Heart right ventricle (tissue), 16 donors: ENCODE data around the gene UBE2D2. TPM values are rescaled to one million over a fixed set of nuclear protein-coding genes. Genes with fewer than 3 reads are reported as not detected.

ENCODE experiments used
- ATAC-seq, 8 donors: fragments of 200-7000 bp; cut with Tn5 transposase; one replicate each; pipeline ENCODE4 v1.9.1; 2020; ENCODE audit warnings: mild to moderate bottlenecking in 8 of 8, moderate library complexity in 8 of 8, moderate number of reproducible peaks in 1 of 8
- DNase-seq, 2 donors: peaks; one replicate each; pipeline ENCODE4 v3.0.0-alpha.2; 2020
- H3K27ac ChIP-seq, 10 donors: fragments of 200-600 bp; sonication (generic) in 2 of 10; one replicate each; pipeline versions ENCODE4 v1.5.0 to v1.8.0; 2020 to 2022; ENCODE audit warnings: mild to moderate bottlenecking in 3 of 10
- H3K27me3 ChIP-seq, 7 donors: fragments of 200-600 bp; one replicate each; pipeline ENCODE4 v1.8.0; 2021 to 2022; ENCODE audit warnings: mild to moderate bottlenecking in 2 of 7
- H3K36me3 ChIP-seq, 9 donors: fragments of 200-600 bp; sonication (generic) in 1 of 9; one replicate each; pipeline versions ENCODE4 v1.5.0 to v1.8.0; 2020 to 2022; ENCODE audit warnings: mild to moderate bottlenecking in 2 of 9
- H3K4me1 ChIP-seq, 9 donors: fragments of 200-600 bp; sonication (generic) in 1 of 9; one replicate each; pipeline versions ENCODE4 v1.5.0 to v1.8.0; 2020 to 2022; ENCODE audit warnings: mild to moderate bottlenecking in 4 of 9
- H3K4me3 ChIP-seq, 10 donors: fragments of 200-600 bp; sonication (generic) in 2 of 10; one replicate each; pipeline versions ENCODE4 v1.5.0 to v1.8.0; 2020 to 2022; ENCODE audit warnings: mild to moderate bottlenecking in 7 of 10, moderate library complexity in 2 of 10
- H3K9me3 ChIP-seq, 11 donors: fragments of 200-600 bp in 10 of 11; sonication (generic) in 2 of 11; one replicate each; pipeline versions ENCODE4 v1.5.0 to v1.8.0; 2013 to 2022; ENCODE audit warnings: mild to moderate bottlenecking in 2 of 11, control low read depth in 1 of 11, moderate library complexity in 1 of 11
- CTCF ChIP-seq, 9 donors: fragments of 200-600 bp; sonication (generic) in 2 of 9; IDR thresholded peaks; one replicate each; pipeline versions ENCODE4 v1.5.0 to v1.8.0; 2021 to 2022; ENCODE audit warnings: antibody characterized with exemption in 9 of 9, mild to moderate bottlenecking in 5 of 9, moderate library complexity in 1 of 9
- WGBS, 2 donors: extraction: QIAGEN DNeasy Blood & Tissue Kit; methylation state at CpG; one replicate each; pipeline ENCODE4 v1.1.7; 2013; ENCODE audit warnings: inconsistent platforms in 1 of 2; 5-methylcytosine and 5-hydroxymethylcytosine counted together
- intact Hi-C, 10 donors: fragments of 100-400 bp; cut with DNase I; formaldehyde crosslinking; loops; one replicate each; pipeline versions ENCODE4 v1.11.1 to v1.14.2; 2022
- polyA plus RNA-seq, 2 donors: library from polyadenylated mRNA; stranded (reverse); fragments of 200-250 nt; gene quantifications; one replicate each; pipeline ENCODE4 v1.2.3, GENCODE V29; 2013
- total RNA-seq, 10 donors: library from RNA; stranded (reverse); fragmentation: NEBNext Ultra II Directional in 3 of 10; extraction: Animal tissue kit (Norgen Biotek cat#: 25700) in 3 of 10; gene quantifications; one replicate each; pipeline versions ENCODE4 v1.2.1 to v1.2.4, GENCODE V29; 2021 to 2023
- donor health status: Arrhythmogenic right ventricular cardiomyopathy.
- donor health status: ischemic (EF 13 %, LVEDD 7.1; RV severe dilation, severe dysfunction).
- donor health status: healthy with polysubstance abuse.
- donor health status: DM: no; HTN: yes; CAD: no.
- donor health status: DM: no; HTN: no; CAD: no.
- donor health status: ischemic (EF 25% LVEDD 6.9; RV normal size, moderate dysfunction).
- donor health status: ischemic (EF 25% LVEDD 5.7; RV mildly dilated, moderate dysfunction).
- donor health status: healthy.
- donor health status: DM: yes; HTN: yes; CAD: no.
- donor health status: Ischemic cardiomyopathy.
- donor health status: ischemic (EF 35%, LVEDD 5.7; RV mildly dilated, moderate dysfunction).
- donor health status: nonischemic (EF 11% LVEDD 7.7; RV severe dilation, severe dysfunction).
- donor health status: DM: yes; HTN: yes; CAD: no.
- donor health status: PGD.
- donor health status: ischemic (EF 29% LVEDD 5.4; RV normal size, mild dysfunction).
- donor health status: nonischemic (EF 23%, LVEDD 6.1; RV moderate dilation, normal function).

The UBE2D2 gene
- total and polyA plus RNA-seq, 12 donors: 59.3 to 162 (median 139) TPM

DNA sequence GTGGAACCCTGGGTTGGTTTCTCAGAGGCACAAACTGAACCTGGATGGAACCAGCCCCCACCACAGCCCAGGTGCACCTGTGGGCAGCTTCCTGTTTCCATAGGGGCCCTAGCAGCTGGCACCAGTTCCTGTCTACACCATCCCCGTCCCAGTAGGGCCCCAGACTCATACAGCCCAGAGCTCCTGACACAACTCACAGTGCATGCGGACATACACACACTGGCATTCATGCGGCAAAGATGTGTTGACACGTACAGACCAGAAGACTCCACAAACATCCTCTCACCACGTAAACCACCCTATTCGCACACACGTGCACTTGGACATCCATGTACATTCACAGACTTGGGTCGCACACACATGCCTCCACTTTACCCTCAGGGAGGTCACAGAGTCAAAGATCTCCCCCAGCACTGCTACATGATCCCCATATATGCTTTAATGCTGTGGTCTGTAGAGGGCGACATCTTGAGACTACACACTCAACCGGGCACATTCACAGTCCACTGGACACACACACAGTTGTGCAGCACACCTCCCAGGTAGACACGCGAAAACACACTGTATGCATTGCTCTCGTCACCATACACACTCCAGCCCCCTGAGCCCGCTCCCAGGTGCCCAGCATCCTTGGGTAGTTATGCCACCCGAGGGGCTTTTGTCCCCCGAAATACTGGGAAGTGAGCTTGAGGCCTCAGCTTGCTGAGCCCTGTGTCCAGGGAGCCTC, 109.4 kb downstream of the UBE2D2 start:
- Histone ChIP-seq H3K9me3 (no peaks in the 10 kb centered on the region), H3K27ac (peak overlapping the region; percentile 88 to 98 (median 94)), H3K36me3 (no peaks in the 10 kb centered on the region), H3K4me3 (peak overlapping the region in 9 of 10 donors; percentile 38 to 66 (median 57)), H3K27me3 (no peaks in the 10 kb centered on the region), H3K4me1 (peaks cover 62 to 99% (median 96%) of the 10 kb centered on the region in 9 donors)
- peak in 5 of 9 donors; percentile 22 to 53 (median 46) for TF ChIP-seq CTCF (IDR thresholded peaks at IDR 0.05)
- DNase-seq: no peak
- intact Hi-C loops: no loop called here
- WGBS, 2 donors: 53 to 57% methylated on average over 16 of the region's 16 CpGs
- peak in 6 of 8 donors; percentile 8 to 42 (median 34) for ATAC-seq

DNA sequence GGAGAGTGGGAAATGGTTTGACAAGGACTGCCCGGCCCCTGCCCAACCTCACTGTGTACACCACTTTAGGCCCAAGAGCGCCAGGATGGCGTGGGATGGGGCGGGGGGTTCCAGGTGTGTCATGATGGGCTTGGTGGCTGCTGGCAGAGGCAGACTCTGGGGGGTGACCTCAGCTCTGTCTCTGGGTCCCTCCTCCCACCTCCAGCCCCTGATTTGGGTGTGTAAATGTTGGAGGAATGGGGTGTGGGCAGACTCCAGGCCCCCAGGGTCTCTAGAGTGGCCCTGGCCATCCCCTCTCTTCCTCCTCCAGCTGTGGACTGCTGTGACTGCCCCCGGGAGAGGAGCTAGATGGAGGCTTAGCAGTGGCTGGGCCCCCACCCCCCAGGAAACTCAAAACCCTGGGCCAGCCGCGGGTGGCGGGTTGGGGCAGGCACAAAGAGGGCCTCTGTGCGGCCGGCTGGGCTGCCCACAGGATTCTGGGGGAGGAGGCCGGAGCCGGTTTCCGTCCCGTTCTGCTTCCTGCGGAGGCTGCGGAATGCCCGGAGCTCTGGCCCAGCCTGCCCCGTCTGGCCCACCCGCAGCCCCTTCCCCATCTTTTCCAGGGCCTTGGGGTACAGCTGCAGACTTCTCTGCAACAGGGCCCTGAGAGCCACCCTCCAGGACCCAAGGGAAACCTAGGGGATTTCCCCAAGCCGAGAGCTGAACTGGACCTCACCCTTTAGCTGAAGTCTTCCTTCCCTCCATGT, 110.1 kb downstream of the UBE2D2 start:
- DNase-seq: no peak
- WGBS, 2 donors: 31 to 38% methylated on average over 20 of the region's 20 CpGs
- H3K36me3 ChIP-seq: no peaks in the 10 kb centered on the region
- H3K27me3 ChIP-seq: no peaks in the 10 kb centered on the region
- H3K4me3 ChIP-seq: peak overlapping the region in 7 of 10 donors; percentile 1 to 57 (median 18)
- intact Hi-C loops: no loop called here
- peak overlapping the region; percentile 88 to 98 (median 94) for H3K27ac ChIP-seq
- H3K4me1 ChIP-seq: peaks cover 59 to 96% (median 90%) of the 10 kb centered on the region in 9 donors
- ATAC-seq: peak in 7 of 8 donors; percentile 10 to 42 (median 32)
- no peak for TF ChIP-seq CTCF (IDR thresholded peaks at IDR 0.05)
- H3K9me3 ChIP-seq: no peaks in the 10 kb centered on the region

DNA sequence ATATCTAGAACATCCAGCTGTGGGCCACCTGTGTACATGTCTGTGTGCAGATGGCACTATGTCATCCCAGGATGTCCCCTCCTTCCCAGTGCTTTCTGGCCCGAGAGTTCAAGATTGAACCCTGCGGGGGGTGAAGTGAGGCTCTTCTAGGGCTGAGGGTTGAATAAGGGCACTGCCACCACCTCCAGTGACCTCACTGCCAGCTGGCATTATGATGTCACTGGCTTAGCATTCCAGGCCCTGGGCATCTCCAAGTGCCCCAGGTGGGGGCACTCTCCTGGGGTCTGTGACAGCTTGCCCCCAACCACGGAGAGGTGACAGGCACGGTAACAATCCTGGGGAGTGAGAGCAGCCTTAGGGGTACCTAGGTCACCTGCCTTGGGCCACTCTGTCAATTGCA, 114.1 kb downstream of the UBE2D2 start:
- WGBS, 2 donors: 64 to 67% methylated on average over 4 of the region's 4 CpGs
- Histone ChIP-seq H3K9me3 (no peaks in the 10 kb centered on the region), H3K4me3 (no peak overlapping the region), H3K27ac (peak overlapping the region in 6 of 10 donors; percentile 1 to 40 (median 4)), H3K36me3 (peaks cover 0 to 7% (median 0%) of the 10 kb centered on the region in 9 donors), H3K4me1 (peaks cover 60 to 96% (median 85%) of the 10 kb centered on the region in 9 donors), H3K27me3 (no peaks in the 10 kb centered on the region)
- intact Hi-C loops: no loop called here
- ATAC-seq (peak in 1 of 8 donors; percentile 4), DNase-seq (no peak)
- TF ChIP-seq CTCF (IDR thresholded peaks at IDR 0.05): no peak

GRCh38 chr5:139675825-139676224, 114.7 kb downstream of the UBE2D2 start:
- DNase-seq: no peak
- Histone ChIP-seq H3K27me3 (no peaks in the 10 kb centered on the region), H3K4me1 (peaks cover 56 to 92% (median 79%) of the 10 kb centered on the region in 9 donors), H3K4me3 (no peak overlapping the region), H3K27ac (peak overlapping the region in 5 of 10 donors; percentile 1 to 40 (median 19)), H3K36me3 (peaks cover 0 to 14% (median 3%) of the 10 kb centered on the region in 9 donors), H3K9me3 (no peaks in the 10 kb centered on the region)
- no peak for ATAC-seq
- intact Hi-C loops: no loop called here
- 85 to 91% methylated on average over 4 of the region's 4 CpGs for WGBS, 2 donors
- TF ChIP-seq CTCF (IDR thresholded peaks at IDR 0.05): no peak
